Hindlimb muscle (tissue), 1 donor: Measurements from ENCODE around the gene GPC5. TPM values are rescaled to one million over a fixed set of nuclear protein-coding genes. Genes with fewer than 3 reads are reported as not detected.
"Not testable (repeated sequence)": the region's sequence is repeated elsewhere in the genome, so short reads cannot be mapped to it uniquely, and the experiment has no call there.

Source experiments
- DNase-seq: peaks from one replicate; pipeline ENCODE4 v3.0.0-alpha.2; 2013
- polyA plus RNA-seq: library from polyadenylated mRNA; unstranded; fragments of 120-200 nt; gene quantifications from one replicate; pipeline ENCODE4 v1.2.1, GENCODE V29; 2013; ENCODE audit not compliant: insufficient read length

GPC5 gene
- polyA plus RNA-seq, 1 donor, result 0.48 TPM

- peak; percentile 15 for DNase-seq
Measured at GRCh38 chr13:92682832-92683517, 1284.6 kb downstream of the GPC5 start.

DNA sequence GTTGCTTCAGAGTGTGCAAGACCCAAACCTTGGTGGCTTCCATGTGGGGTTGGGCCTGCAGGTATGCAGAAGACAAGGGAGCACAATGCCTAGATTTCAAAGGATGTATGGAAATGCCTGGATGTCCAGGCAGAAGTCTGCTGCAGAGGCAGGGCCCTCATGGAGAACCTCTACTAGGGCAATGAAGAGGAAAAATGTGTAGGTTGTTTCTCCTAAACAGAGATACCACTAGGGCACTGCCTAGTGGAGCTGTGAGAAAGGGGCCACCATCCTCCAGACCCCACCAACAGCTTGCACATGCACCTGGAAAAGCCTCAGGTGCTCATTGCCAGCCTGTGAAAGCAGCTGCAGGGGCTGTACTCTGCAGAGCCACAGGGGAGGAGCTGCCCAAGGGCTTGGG is 1295.6 kb downstream of the GPC5 start:
- DNase-seq, result no peak

DNA sequence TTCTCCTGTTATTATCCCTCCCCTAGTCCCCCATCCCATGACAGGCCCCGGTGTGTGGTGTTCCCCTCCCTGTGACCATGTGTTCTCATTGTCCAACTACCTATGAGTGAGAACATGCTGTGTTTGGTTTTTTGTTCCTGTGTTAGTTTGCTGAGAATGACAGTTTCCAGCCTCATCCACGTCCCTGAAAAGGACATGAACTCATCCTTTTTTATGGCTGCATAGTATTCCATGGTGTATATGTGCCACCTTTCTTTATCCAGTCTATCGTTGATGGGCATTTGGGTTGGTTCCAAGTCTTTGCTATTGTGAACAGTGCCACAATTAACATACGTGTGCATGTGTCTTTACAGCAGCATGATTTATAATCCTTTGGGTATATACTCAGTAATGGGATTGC is 1297.4 kb downstream of the GPC5 start:
- not testable (repeated sequence) for DNase-seq

DNA sequence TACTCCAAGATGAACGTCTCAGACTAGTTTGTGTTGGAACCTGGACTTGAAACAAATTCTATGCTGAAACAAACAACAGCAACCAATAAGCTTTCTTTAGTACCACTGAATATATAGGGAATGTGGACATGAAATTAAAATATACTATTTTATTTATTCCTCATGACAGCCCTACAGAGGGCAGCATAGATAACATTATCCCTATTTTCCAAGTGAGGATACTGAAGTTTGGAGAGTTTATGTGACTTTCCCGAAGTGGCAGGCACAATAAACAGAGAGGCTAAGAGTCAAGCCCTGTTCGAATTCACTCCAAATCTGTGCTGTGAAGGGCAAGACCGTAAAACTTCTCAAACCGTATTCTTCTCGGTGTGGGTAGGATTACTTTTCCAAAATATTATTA is 1318.3 kb downstream of the GPC5 start:
- DNase-seq, result peak; percentile 10

DNA sequence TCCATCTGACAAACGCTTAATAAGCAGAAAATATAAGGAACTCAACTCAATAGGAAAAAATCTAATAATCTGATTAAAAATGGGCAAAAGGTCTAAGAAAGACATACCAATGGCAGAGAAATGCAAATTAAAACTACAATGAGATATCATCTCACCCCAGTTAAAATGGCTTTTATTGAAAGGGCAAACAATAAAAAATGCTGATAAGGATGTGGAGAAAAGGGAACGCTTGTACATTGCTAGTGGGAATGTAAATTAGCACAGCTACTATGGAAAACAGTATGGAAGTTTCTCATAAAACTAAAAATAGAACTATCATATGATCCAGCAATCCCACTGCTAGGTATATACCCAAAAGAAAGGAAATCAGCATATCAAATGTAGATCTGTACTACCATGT is 1319.4 kb downstream of the GPC5 start:
- DNase-seq, result no peak

- DNase-seq, result no peak
Measured at GRCh38 chr13:92719868-92720267, 1321.4 kb downstream of the GPC5 start.

DNA sequence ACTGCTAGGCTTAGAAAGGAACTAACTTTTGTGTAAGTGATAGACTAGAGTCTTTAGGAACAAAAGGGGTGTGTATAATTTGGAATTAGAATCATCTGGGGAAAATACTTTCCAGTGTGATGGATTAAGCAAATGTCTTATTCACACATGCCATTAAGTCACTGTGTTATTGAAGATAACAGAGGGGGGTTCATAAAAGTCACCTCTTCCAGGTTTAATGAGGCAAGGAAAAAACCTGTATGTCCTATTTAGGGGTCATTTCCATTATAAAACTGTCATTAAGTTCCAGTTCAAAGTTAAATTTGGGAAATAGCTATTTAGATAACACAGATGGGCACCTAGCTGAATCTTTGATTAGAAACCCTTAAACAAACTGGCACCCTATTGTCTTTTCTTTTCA is 1323.2 kb downstream of the GPC5 start:
- DNase-seq, result no peak

DNA sequence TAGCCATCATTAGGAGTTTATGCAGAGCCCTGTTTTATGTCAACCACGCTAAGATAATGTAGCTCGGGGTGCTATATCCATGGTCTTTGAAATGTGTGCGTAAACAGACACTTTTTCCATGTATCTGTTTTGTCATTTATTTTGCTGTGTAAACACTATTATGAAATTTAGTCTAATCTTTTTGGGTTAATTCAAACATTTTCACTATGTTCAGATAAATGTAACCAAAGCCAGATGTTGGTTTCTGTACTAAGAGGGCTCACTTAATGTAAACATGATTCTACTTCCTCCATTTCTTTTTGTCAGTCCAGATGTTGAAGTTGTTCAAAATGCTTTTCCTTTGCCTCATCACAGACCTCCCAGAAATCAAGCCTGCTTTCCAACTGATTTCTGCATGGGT is 1328.7 kb downstream of the GPC5 start:
- no peak for DNase-seq

- no peak for DNase-seq
Measured at GRCh38 chr13:92734068-92734467, 1335.6 kb downstream of the GPC5 start.

DNA sequence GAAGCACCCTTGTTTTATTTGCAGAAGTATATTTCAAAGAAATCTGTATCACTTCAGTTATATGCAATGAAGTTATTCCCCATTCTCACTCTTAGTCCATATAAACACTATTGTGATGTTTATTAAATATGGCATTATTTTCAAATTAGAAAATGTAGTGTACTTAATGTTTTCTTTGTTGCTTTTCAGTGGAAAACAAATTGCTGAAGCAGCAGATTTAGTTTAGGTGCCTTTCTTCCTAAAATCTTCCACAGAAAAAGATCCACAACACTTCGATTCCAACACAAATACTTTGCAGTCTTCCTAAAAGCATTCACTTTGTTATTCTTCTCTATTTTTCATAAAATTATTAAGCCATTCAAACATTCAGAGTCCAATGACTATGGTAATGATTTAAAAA is 1336.1 kb downstream of the GPC5 start:
- DNase-seq, result no peak

- DNase-seq, result no peak
Measured at GRCh38 chr13:92735909-92736308, 1337.5 kb downstream of the GPC5 start.

DNA sequence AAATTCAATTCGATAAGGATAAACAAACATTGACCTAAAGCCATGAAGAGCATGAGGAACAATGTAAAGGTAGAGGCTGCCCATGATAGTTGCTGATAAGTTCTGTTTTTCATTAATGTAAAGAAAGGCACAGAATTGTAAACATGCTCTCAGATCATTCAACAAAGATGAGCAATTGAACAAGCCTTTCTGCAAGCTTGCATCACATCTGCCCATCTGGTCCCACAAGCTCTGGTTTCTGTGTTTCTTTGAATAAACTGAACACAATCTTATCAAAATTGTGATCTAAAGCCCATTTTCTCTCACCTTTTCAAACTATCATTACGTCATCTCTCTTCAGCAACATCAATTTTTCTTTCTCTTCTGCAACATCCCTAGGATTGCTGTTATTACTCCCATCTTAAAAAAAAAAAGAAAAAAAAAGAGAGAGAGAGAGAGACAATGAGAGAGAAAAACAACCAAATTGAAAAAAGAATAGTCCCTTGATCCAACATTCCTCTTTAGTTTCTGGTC is 1340.9 kb downstream of the GPC5 start:
- DNase-seq, result no peak

DNA sequence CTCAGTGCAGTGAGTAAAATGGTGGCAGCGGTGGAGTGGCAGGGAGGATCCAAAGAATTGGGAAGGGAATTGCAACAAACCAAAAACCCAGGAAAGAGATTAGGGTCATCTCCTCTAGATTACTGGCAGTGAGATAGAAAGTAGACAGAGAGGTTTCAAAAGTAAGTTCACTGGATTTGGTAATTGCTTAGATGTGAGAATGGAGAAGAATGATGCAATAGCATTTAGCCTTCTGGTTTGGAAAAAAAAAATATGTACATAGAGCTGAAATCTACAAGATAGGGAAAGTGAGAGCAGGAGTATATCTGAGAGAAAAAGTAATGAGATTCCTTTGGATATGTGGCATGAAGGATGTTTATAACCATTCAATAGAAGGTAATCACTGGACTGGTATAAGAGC is 1345.6 kb downstream of the GPC5 start:
- no peak for DNase-seq

DNA sequence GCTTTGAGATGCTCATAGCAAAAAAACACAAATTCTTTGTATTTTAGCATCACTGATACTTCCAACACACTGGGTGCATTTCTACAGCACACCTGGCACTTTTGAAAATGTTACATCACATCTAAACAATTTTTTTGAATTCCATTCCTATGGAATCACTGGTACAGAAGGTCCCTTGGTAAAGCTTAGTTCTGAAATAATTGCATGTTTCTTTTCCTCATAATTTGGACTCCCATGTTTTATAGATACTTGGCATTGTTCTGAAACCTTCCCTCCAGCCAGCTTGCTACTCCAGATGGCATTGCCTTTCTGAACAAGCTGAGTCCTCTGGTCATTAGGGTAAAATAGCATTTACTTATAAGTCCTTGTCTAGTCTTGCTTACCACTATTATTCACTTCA is 1346.8 kb downstream of the GPC5 start:
- DNase-seq, result no peak

DNA sequence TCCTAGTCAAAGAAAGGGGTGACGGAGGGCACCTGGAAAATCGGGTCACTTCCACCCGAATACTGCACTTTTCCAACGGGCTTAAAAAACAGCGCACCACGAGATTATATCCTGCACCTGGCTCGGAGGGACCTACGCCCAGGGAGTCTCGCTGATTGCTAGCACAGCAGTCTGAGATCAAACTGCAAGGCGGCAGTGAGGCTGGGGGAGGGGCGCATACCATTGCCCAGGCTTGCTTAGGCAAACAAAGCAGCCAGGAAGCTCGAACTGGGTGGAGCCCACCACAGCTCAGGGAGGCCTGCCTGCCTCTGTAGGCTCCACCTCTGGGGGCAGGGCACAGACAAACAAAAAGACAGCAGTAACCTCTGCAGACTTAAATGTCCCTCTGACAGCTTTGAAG is 1354.3 kb downstream of the GPC5 start:
- DNase-seq, result not testable (repeated sequence)

- DNase-seq, result no peak
Measured at GRCh38 chr13:92761710-92762109, 1363.3 kb downstream of the GPC5 start.

DNA sequence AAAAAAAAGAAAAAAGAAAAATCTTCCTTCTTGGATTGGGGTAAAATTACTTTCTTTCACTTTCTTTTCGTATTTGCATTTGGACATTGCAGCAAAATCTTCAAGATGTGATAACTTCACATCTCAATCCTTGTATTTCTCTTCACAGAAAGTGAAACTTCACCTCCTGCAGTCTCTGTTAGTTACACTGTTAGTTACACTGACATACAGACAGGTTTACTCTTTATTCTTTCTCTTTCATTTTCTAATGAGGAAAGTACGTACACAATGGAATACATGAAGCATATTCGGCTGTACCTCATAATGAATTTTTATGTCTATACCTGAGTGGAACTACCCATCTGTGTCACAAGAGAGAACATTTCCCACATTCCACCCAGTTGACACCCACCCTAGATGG is 1369.0 kb downstream of the GPC5 start:
- no peak for DNase-seq

GRCh38 chr13:92768602-92769001 is 1370.2 kb downstream of the GPC5 start:
- no peak for DNase-seq

DNA sequence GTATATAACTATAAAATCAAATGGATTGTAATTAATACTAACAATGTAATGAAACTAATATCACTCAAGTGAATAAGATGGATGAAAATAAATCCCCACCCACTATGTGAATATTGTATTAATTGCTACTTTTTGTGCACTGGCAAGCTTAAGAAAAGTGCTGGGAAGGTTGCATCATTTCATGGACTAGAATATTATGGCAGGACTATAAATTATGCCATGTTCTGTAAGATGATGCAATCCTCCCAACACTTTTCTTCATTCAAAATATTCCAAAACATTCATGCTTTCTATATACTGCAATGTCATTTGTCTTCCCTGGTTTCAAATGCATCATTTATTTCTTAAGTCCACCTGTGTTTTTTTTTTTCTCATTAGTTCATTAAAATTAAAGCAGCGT is 1370.6 kb downstream of the GPC5 start:
- no peak for DNase-seq

GRCh38 chr13:92775658-92776057 is 1377.2 kb downstream of the GPC5 start:
- no peak for DNase-seq

DNA sequence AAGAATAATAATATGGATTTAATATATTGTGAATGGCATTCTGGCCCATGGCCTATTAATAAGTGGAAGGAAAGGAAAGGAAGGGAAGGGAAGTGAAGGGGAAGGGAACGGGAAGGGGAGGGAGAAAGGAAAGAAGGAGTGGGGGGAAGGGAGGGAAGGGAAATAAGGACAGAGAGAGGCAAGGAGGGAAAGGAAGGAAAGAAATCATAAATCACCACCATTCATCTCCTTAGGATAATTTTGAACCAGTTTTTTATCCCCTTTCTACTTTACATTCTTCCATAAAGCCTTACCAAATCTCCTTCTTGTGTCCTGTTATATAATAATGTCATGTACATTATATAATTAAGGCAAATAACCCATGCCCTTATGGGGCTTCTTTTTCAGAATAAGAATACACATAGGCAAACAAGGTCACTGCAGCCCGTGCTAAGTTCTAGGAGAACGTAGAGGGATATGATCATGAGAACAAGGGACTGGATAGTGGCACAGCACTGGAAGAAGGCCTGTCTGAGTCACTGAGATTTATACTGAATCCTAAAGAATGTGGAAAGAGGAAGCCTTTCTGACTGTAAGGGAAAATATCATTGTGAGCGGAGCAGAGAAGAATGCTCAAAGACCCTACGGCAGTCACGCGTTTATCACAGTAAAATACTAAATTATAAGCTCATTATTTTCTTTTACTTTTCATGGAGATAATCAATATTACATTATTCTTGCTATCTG is 1383.7 kb downstream of the GPC5 start:
- no peak for DNase-seq

- DNase-seq, result no peak
Measured at GRCh38 chr13:92802776-92803175, 1404.4 kb downstream of the GPC5 start.

DNA sequence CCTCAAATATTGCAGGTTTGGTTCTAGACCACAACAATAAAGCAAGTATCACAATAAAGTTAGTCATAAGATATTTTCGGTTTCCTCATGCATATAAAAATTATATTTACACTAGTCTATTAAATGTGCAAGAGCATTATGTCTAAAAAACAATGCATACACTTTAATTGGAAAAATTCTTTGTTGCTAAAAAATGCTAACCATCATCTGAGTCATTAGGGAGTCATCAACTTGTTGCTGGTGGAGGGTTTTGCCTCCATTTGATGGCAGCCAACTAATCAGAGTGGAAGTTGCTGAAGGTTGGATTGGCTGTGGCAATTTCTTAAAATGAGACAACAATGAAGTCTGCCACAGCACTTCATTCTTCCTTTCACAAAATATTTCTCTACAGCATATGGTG is 1405.9 kb downstream of the GPC5 start:
- DNase-seq, result no peak

GRCh38 chr13:92804926-92805325 is 1406.5 kb downstream of the GPC5 start:
- DNase-seq, result no peak
